ENCODE data around the gene ANKLE1.

- TF ChIP-seq POLR2AphosphoS5 (IDR thresholded peaks at IDR 0.05; ENCODE audit: low read depth, low read length): no peak
- no peak for TF ChIP-seq SIN3A (IDR thresholded peaks at IDR 0.05; ENCODE audit: borderline replicate concordance, insufficient read depth, low read length)
Observed at GRCh38 chr19:17296976-17297375, 15.3 kb downstream of the ANKLE1 start.
